Mammary epithelial cell (primary cell): ENCODE results near the gene WNT6.
A peak's percentile ranks its signal among the peaks of the same experiment; 100 is the strongest.

Source experiments
- EZH2 ChIP-seq: IDR thresholded peaks from 2 replicates; pipeline ENCODE4 v1.6.1; 2012; ENCODE audit warnings: low read length, inconsistent platforms, borderline replicate concordance
- TF ChIP-seq, protein P1 (sequence below), 2 donors: IDR thresholded peaks in 1 of 2; conservative IDR thresholded peaks in 1 of 2; 2 replicates each; pipeline ENCODE4 v1.5.1; 2011 to 2012; ENCODE audit warnings: inconsistent platforms in 2 of 2, low read length in 2 of 2, mild to moderate bottlenecking in 2 of 2, control low read depth in 1 of 2, low read depth in 1 of 2; ENCODE audit not compliant: insufficient read depth in 1 of 2; ENCODE audit errors: extremely low read depth in 1 of 2

DNA sequence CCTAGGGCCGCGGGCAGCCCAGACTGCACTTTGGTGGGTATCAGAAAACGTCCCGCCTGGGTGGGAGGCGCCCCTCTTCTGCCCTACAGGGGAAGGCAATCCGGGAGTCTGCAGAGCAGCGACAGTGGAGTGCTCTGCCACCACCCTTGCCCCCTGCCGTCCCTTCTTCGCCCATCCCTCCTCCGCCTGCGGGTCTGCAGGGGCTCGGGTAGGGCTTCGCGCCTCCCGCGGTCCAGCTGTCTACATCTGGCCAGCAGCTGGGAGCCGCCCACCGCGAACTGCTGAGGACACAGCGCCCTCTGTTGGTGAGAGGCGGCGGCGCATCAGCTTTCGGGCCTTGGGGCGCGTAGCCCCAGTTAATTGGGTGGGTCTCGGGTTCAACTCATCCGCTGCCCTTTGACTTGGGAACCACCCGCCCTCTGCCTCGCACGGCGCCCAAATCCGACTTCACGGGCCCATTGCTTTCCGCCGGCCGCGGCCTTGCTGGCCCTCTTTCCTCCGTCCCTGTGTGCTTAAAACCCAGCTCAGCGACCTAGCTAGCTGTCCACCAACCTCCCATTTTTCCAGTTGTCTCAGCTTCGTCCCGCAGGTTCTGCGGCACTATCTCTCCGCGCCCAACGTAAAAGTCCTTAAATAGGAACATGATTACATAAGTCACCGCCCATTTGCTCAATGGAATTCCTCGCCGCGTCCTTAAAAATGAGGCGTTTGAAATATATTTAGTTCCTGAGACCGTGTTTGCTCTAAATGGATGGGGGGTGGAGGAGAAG is 38.7 kb downstream of the WNT6 start:
- no peak for TF ChIP-seq EZH2
- TF ChIP-seq, protein P1, sequence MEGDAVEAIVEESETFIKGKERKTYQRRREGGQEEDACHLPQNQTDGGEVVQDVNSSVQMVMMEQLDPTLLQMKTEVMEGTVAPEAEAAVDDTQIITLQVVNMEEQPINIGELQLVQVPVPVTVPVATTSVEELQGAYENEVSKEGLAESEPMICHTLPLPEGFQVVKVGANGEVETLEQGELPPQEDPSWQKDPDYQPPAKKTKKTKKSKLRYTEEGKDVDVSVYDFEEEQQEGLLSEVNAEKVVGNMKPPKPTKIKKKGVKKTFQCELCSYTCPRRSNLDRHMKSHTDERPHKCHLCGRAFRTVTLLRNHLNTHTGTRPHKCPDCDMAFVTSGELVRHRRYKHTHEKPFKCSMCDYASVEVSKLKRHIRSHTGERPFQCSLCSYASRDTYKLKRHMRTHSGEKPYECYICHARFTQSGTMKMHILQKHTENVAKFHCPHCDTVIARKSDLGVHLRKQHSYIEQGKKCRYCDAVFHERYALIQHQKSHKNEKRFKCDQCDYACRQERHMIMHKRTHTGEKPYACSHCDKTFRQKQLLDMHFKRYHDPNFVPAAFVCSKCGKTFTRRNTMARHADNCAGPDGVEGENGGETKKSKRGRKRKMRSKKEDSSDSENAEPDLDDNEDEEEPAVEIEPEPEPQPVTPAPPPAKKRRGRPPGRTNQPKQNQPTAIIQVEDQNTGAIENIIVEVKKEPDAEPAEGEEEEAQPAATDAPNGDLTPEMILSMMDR (conservative IDR thresholded peaks at IDR 0.05 in 1 of 2, IDR thresholded peaks at IDR 0.05 in 1 of 2; ENCODE audit: extremely low read depth in 1 of 2, insufficient read depth in 1 of 2, low read depth in 1 of 2, low read length in 2 of 2) = peak; percentile 64 to 97
